IMR-90 (cell line): ENCODE measurements around the gene C2orf68. TPM values are rescaled to one million over a fixed set of nuclear protein-coding genes. Genes with fewer than 3 reads are reported as not detected.

Source experiments
- ATAC-seq: fragments of 200-7000 bp; cut with Tn5 transposase; 2 replicates; pipeline ENCODE4 v1.9.1; 2020; ENCODE audit warnings: low read depth, mild to moderate bottlenecking, moderate library complexity
- BruUV-seq: library from RNA; stranded (reverse); fragments of 400-500 nt; replicated peaks from 2 replicates; lab custom pipeline; 2021; lab: Mats Ljungman, UMichigan
- CTCF ChIA-PET: fragments of 300-600 bp; formaldehyde crosslinking; extraction: SDS; loops from one replicate; lab custom pipeline; 2021; ENCODE audit warnings: antibody characterized with exemption; lab: Yijun Ruan, JAX
- POLR2A ChIA-PET: fragments of 300-600 bp; sonication (Branson Sonifier 250); formaldehyde crosslinking; loops from one replicate; lab custom pipeline; 2022; ENCODE audit warnings: antibody characterized with exemption; ENCODE audit not compliant: unreplicated experiment; lab: Charles Lee
- DNase-seq: peaks from one replicate; pipeline ENCODE4 v3.0.0; 2013
- H2AFZ ChIP-seq: replicated peaks from 2 replicates; pipeline ENCODE3; 2013; ENCODE audit warnings: low read length, mild to moderate bottlenecking; ENCODE audit not compliant: poor library complexity
- H2AK5ac ChIP-seq: 2 replicates; pipeline ENCODE4 v1.6.1; 2013; ENCODE audit warnings: low read depth, low read length, inconsistent platforms
- H2AK9ac ChIP-seq: replicated peaks from 2 replicates; pipeline ENCODE3; 2013; ENCODE audit warnings: mild to moderate bottlenecking, low read depth, low read length, moderate library complexity; ENCODE audit not compliant: poor library complexity
- H2BK120ac ChIP-seq: 2 replicates; pipeline ENCODE4 v1.6.1; 2013; ENCODE audit warnings: low read depth, low read length, inconsistent platforms
- H2BK15ac ChIP-seq: 3 replicates; pipeline ENCODE4 v1.6.1; 2013; ENCODE audit warnings: low read depth, low read length, inconsistent platforms
- H2BK20ac ChIP-seq: 2 replicates; pipeline ENCODE4 v1.6.1; 2013; ENCODE audit warnings: low read depth, mild to moderate bottlenecking, inconsistent platforms, low read length, moderate library complexity
- H2BK5ac ChIP-seq: 2 replicates; pipeline ENCODE4 v1.6.1; 2013; ENCODE audit warnings: mild to moderate bottlenecking, low read depth, low read length, inconsistent platforms; ENCODE audit not compliant: poor library complexity, severe bottlenecking
- H3K14ac ChIP-seq: replicated peaks from 2 replicates; pipeline ENCODE4 v1.6.1; 2013; ENCODE audit warnings: low read depth, low read length, inconsistent platforms
- H3K18ac ChIP-seq: 2 replicates; pipeline ENCODE4 v1.6.1; 2013; ENCODE audit warnings: low read depth, low read length, control low read depth
- H3K23ac ChIP-seq: 2 replicates; pipeline ENCODE4 v1.6.1; 2013; ENCODE audit warnings: low read depth, low read length, inconsistent platforms
- H3K27ac ChIP-seq: 2 replicates; pipeline ENCODE4 v1.5.1; 2013; ENCODE audit warnings: mild to moderate bottlenecking, control low read depth, low read length; ENCODE audit not compliant: insufficient read depth
- H3K27me3 ChIP-seq: 2 replicates; pipeline ENCODE4 v1.6.1; 2013; ENCODE audit warnings: low read length; ENCODE audit not compliant: control insufficient read depth, insufficient read depth
- H3K36me3 ChIP-seq: 2 replicates; pipeline ENCODE4 v1.6.1; 2013; ENCODE audit warnings: low read length, mixed read lengths; ENCODE audit not compliant: control insufficient read depth, insufficient read depth
- H3K4ac ChIP-seq: 2 replicates; pipeline ENCODE4 v1.6.1; 2013; ENCODE audit warnings: low read depth, low read length, inconsistent platforms
- H3K4me1 ChIP-seq: 2 replicates; pipeline ENCODE4 v1.6.1; 2013; ENCODE audit warnings: low read length, mixed read lengths; ENCODE audit not compliant: control insufficient read depth, insufficient read depth
- H3K4me2 ChIP-seq: 2 replicates; pipeline ENCODE4 v1.6.1; 2013; ENCODE audit warnings: low read depth, mild to moderate bottlenecking, control low read depth, low read length, moderate library complexity
- H3K4me3 ChIP-seq: 2 replicates; pipeline ENCODE4 v1.5.1; 2013; ENCODE audit warnings: low read depth, mild to moderate bottlenecking, control low read depth, low read length, moderate library complexity; ENCODE audit not compliant: insufficient read depth
- H3K56ac ChIP-seq: 2 replicates; pipeline ENCODE4 v1.6.1; 2013; ENCODE audit warnings: low read length, inconsistent platforms; ENCODE audit not compliant: insufficient read depth; ENCODE audit errors: extremely low read depth
- H3K79me1 ChIP-seq, 2 experiments: 2 replicates each; pipeline ENCODE4 v1.6.1; 2013; ENCODE audit warnings: low read length in 2 of 2, inconsistent platforms in 1 of 2, low read depth in 1 of 2
- H3K9ac ChIP-seq: 2 replicates; pipeline ENCODE4 v1.6.1; 2013; ENCODE audit warnings: low read depth, low read length, control low read depth
- H3K9me1 ChIP-seq: 2 replicates; pipeline ENCODE4 v1.6.1; 2013; ENCODE audit warnings: low read length, inconsistent platforms; ENCODE audit not compliant: insufficient read depth
- H3K9me3 ChIP-seq: 2 replicates; pipeline ENCODE4 v1.6.1; 2013; ENCODE audit warnings: low read length; ENCODE audit not compliant: control insufficient read depth, insufficient read depth
- H4K20me1 ChIP-seq: 2 replicates; pipeline ENCODE4 v1.6.1; 2013; ENCODE audit warnings: low read length, inconsistent platforms; ENCODE audit not compliant: insufficient read depth
- H4K5ac ChIP-seq: 2 replicates; pipeline ENCODE4 v1.6.1; 2013; ENCODE audit warnings: mild to moderate bottlenecking, low read depth, low read length, control low read depth
- H4K8ac ChIP-seq, 2 experiments: 2 replicates each; pipeline ENCODE4 v1.6.1; 2013; ENCODE audit warnings: low read depth in 2 of 2, low read length in 2 of 2, control low read depth in 1 of 2, inconsistent platforms in 1 of 2
- H4K91ac ChIP-seq: 2 replicates; pipeline ENCODE4 v1.6.1; 2013; ENCODE audit warnings: low read depth, low read length, inconsistent platforms; ENCODE audit not compliant: insufficient read depth
- BHLHE40 ChIP-seq: fragments of 150-350 bp; IDR thresholded peaks from 2 replicates; pipeline ENCODE4 v1.6.1; 2016; ENCODE audit warnings: mild to moderate bottlenecking, low read depth, low read length
- CHD1 ChIP-seq: IDR thresholded peaks from 2 replicates; pipeline ENCODE4 v1.6.1; 2012; ENCODE audit warnings: low read depth, low read length, improper control_type of control experiment
- FOS ChIP-seq: fragments of 150-350 bp; IDR thresholded peaks from 2 replicates; pipeline ENCODE4 v1.6.1; 2016; ENCODE audit warnings: low read depth, low read length
- MAZ ChIP-seq: IDR thresholded peaks from 2 replicates; pipeline ENCODE4 v1.6.1; 2012; ENCODE audit warnings: low read depth, mild to moderate bottlenecking, low read length, improper control_type of control experiment, moderate library complexity, borderline replicate concordance
- MXI1 ChIP-seq: IDR thresholded peaks from 2 replicates; pipeline ENCODE4 v1.6.1; 2012; ENCODE audit warnings: low read depth, mild to moderate bottlenecking, low read length, moderate library complexity, borderline replicate concordance
- NFE2L2 ChIP-seq: fragments of 150-350 bp; IDR thresholded peaks from 2 replicates; pipeline ENCODE4 v1.6.1; 2016; ENCODE audit warnings: low read depth, mild to moderate bottlenecking, low read length
- POLR2A ChIP-seq: IDR thresholded peaks from 2 replicates; pipeline ENCODE4 v1.6.1; 2012; ENCODE audit warnings: mild to moderate bottlenecking, low read depth, low read length
- RAD21 ChIP-seq: IDR thresholded peaks from 2 replicates; pipeline ENCODE4 v1.6.1; 2012; ENCODE audit warnings: low read length, improper control_type of control experiment
- RCOR1 ChIP-seq: IDR thresholded peaks from 2 replicates; pipeline ENCODE4 v1.6.1; 2012; ENCODE audit warnings: mild to moderate bottlenecking, low read length, improper control_type of control experiment; ENCODE audit not compliant: insufficient replicate concordance
- RFX5 ChIP-seq: IDR thresholded peaks from 2 replicates; pipeline ENCODE4 v1.8.0; 2012; ENCODE audit warnings: low read depth, mild to moderate bottlenecking, low read length, moderate library complexity
- SMC3 ChIP-seq: fragments of 150-350 bp; IDR thresholded peaks from 2 replicates; pipeline ENCODE4 v1.6.1; 2016; ENCODE audit warnings: low read depth, mild to moderate bottlenecking, antibody characterized with exemption, low read length, moderate library complexity
- WGBS, 2 experiments: methylation state at CpG; one replicate each; pipeline versions ENCODE4 v1.1.5 to v1.1.7; 2013; ENCODE audit warnings: missing lambda C conversion rate in 2 of 2; ENCODE audit not compliant: insufficient read length in 1 of 2; ENCODE audit errors: extremely low coverage in 2 of 2; 5-methylcytosine and 5-hydroxymethylcytosine counted together
- dilution Hi-C: fragments of 300-500 bp; cut with HindIII; formaldehyde crosslinking; loops from one replicate; pipeline ENCODE4 v1.14.3; 2018; ENCODE audit warnings: low sequenced_read_pairs; ENCODE audit not compliant: unreplicated experiment
- in situ Hi-C: fragments of 300-500 bp; cut with MboI; formaldehyde crosslinking; loops from 3 replicates; pipeline ENCODE4 v1.14.3; 2019; ENCODE audit warnings: low sequenced_read_pairs, inconsistent platforms, mixed read lengths
- intact Hi-C: fragments of 100-400 bp; cut with micrococcal nuclease; formaldehyde crosslinking; loops from 2 replicates; pipeline ENCODE4 v1.10.0; 2022
- polyA plus RNA-seq, 3 experiments: library from polyadenylated mRNA; depleted of rRNA; stranded (reverse); fragments of >200 nt; gene quantifications; 2 replicates each; pipeline ENCODE4 v1.2.3, GENCODE V29; 2012; ENCODE audit warnings: low replicate concordance in 1 of 3
- total RNA-seq: library from RNA; depleted of rRNA; stranded (reverse); fragments of >200 nt; gene quantifications from 2 replicates; pipeline ENCODE4 v1.2.3, GENCODE V29; 2012
- TF ChIP-seq, protein P1 (sequence below): conservative IDR thresholded peaks from 2 replicates; pipeline ENCODE4 v1.5.1; 2012; ENCODE audit warnings: mild to moderate bottlenecking, low read depth, low read length, improper control_type of control experiment

C2orf68 gene
- total and polyA plus RNA-seq, 2 of the 4 experiments (the other 2 are of a cell fraction) = 6.8 to 10.1 TPM

- peak overlapping the region; percentile 47 for H3K4ac ChIP-seq
- no TSS peak for BruUV-seq
- no peak overlapping the region for H3K56ac ChIP-seq
- H3K4me1 ChIP-seq = peaks cover 17% of the 10 kb centered on the region; the same call in 1 of the 2 replicates
- ATAC-seq = peak; percentile 59
- H3K27ac ChIP-seq = peak overlapping the region; percentile 68; the same call in 1 of the 2 replicates
- TF ChIP-seq NFE2L2 (no peak), RAD21 (no peak), FOS (no peak), MXI1 (no peak), BHLHE40 (no peak), RCOR1 (no peak), POLR2A (no peak), MAZ (no peak), CHD1 (no peak), RFX5 (no peak), SMC3 (no peak)
- TF ChIP-seq, protein P1, sequence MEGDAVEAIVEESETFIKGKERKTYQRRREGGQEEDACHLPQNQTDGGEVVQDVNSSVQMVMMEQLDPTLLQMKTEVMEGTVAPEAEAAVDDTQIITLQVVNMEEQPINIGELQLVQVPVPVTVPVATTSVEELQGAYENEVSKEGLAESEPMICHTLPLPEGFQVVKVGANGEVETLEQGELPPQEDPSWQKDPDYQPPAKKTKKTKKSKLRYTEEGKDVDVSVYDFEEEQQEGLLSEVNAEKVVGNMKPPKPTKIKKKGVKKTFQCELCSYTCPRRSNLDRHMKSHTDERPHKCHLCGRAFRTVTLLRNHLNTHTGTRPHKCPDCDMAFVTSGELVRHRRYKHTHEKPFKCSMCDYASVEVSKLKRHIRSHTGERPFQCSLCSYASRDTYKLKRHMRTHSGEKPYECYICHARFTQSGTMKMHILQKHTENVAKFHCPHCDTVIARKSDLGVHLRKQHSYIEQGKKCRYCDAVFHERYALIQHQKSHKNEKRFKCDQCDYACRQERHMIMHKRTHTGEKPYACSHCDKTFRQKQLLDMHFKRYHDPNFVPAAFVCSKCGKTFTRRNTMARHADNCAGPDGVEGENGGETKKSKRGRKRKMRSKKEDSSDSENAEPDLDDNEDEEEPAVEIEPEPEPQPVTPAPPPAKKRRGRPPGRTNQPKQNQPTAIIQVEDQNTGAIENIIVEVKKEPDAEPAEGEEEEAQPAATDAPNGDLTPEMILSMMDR = no peak
- H3K4me3 ChIP-seq = no peak overlapping the region
- H2AK9ac ChIP-seq = peak overlapping the region; percentile 10
- H3K36me3 ChIP-seq = no peaks in the 10 kb centered on the region
- CTCF ChIA-PET = interaction anchor here (0.5 to 1.1 kb wide), 4 partner anchors 12 to 391 kb away, joined by 3 to 4 read pairs (median 3); no protein-coding TSS in a partner anchor
- dilution Hi-C loops = no loop called here
- in situ Hi-C loops = no loop called here
- H2AK5ac ChIP-seq = no peak overlapping the region
- H2BK120ac ChIP-seq = peak overlapping the region; percentile 71
- intact Hi-C loops = no loop called here
- H3K18ac ChIP-seq = peak overlapping the region; percentile 16; the same call in 1 of the 2 replicates
- H4K91ac ChIP-seq = peak overlapping the region; percentile 57
- peak overlapping the region; percentile 17 for H2AFZ ChIP-seq
- peak overlapping the region; percentile 52; the same call in 1 of the 2 replicates for H2BK20ac ChIP-seq
- no peak overlapping the region for H3K23ac ChIP-seq
- peak overlapping the region; percentile 65 to 66; a peak in 3 of 4 replicates for H4K8ac ChIP-seq
- 83% methylated on average over 5 of the region's 19 CpGs; no CpG with 5 or more reads in 1 of the 2 experiments for WGBS, 2 experiments
- no peak for DNase-seq
- H3K4me2 ChIP-seq = no peak overlapping the region
- no peaks in the 10 kb centered on the region for H3K27me3 ChIP-seq
- peak overlapping the region; percentile 61; the same call in 1 of the 3 replicates for H2BK15ac ChIP-seq
- H3K14ac ChIP-seq = peak overlapping the region; percentile 28; the same call in 1 of the 2 replicates
- no peaks in the 10 kb centered on the region for H4K20me1 ChIP-seq
- no peaks in the 10 kb centered on the region for H3K9me3 ChIP-seq
- peaks cover 3% of the 10 kb centered on the region; the same call in 1 of the 2 replicates for H3K9me1 ChIP-seq
- POLR2A ChIA-PET = no interaction called here
- no peak overlapping the region for H2BK5ac ChIP-seq
- H4K5ac ChIP-seq = peak overlapping the region; percentile 26; the same call in 1 of the 2 replicates
- no peaks in the 10 kb centered on the region for H3K79me1 ChIP-seq
- peak overlapping the region; percentile 13; the same call in 1 of the 2 replicates for H3K9ac ChIP-seq
Measured at GRCh38 chr2:85578243-85579180, 33.4 kb downstream of the C2orf68 start.
